ENCODE measurements around the gene CDH4.

- TF ChIP-seq CTCF (conservative IDR thresholded peaks at IDR 0.05; ENCODE audit: low read length) (no peak), EZH2phosphoT487 (IDR thresholded peaks at IDR 0.05; ENCODE audit: borderline replicate concordance, low read depth, low read length) (no peak)
These were observed 41.2 kb upstream of the CDH4 start for GRCh38 chr20:61210862-61211261.

All from OCI-LY7 (cell line).